ENCODE data around the gene TMEM255B. TPM values are rescaled to one million over a fixed set of nuclear protein-coding genes. Genes with fewer than 3 reads are reported as not detected.

TMEM255B gene
- polyA plus RNA-seq, 5 donors: 8.5 to 17.4 (median 13.3) TPM

- DNase-seq: no peak
These were observed 6.5 kb downstream of the TMEM255B start for GRCh38 chr13:113765564-113765910.

GRCh38 chr13:113766035-113766800, 7.2 kb downstream of the TMEM255B start:
- DNase-seq: no peak

GRCh38 chr13:113767366-113767765, 8.3 kb downstream of the TMEM255B start:
- DNase-seq: no peak

DNA sequence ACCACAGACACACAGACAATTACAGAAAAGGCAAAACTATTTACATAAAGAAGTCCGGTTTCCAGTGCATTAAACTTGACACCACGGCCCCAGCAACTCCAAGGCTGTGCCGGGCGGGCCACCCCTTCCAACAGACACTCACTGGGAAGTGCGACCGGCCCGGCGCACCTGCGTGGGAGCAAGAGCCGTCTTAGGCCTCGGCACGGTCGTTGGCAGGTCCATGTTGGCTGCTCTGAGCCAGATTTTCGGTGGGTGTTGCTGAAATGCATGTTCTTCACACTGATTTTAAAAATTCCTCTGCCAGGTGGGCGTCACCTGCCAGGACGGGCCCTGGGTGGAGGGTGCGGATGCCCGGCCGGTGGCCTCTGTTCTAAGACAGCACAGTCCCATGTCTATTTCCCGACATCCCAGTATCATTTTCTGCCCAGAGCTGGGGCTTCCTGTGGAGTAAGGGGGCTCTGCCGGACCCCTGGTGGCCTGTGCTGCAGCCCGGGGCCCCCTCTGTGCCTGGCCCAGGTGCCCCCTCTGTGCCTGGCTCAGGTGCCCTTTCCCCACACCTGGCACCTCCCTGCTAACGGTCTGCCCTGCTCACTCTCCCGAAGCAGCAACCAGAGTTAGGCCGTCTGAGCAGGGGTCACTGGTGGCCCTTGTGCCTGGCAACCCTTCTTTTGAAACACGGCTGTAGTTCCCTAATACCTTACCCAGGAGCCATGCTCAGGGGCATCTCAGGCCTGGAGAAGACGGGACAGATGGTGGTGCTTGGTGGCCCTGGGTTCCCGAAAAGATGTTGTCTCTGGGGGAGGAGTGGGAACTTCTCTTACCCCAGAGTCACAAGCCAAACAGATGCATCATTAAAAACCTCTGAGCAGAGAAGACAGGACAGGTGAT, 9.2 kb downstream of the TMEM255B start:
- DNase-seq: no peak

GRCh38 chr13:113769106-113769505, 10.1 kb downstream of the TMEM255B start:
- no peak for DNase-seq

DNA sequence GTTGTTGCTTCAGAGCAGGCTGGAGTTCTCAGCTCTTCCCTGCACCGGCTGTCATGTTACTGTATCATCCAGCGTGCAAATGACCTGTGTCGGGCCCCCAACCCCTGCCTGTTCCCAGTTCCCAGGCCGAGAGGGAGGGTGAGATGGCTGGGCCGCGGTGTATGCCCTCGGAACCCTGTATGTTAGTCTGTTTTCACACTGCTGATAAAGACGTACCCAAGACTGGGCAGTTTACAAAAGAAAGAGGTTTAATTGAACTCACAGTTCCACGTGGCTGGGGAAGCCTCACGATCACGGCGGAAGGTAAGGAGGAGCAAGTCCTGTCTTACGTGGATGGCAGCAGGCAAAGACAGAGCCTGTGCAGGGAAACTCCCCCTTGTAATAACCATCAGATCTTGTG, 10.9 kb downstream of the TMEM255B start:
- DNase-seq: no peak

- no peak for DNase-seq
These were observed 11.4 kb downstream of the TMEM255B start for GRCh38 chr13:113770441-113770840.

DNA sequence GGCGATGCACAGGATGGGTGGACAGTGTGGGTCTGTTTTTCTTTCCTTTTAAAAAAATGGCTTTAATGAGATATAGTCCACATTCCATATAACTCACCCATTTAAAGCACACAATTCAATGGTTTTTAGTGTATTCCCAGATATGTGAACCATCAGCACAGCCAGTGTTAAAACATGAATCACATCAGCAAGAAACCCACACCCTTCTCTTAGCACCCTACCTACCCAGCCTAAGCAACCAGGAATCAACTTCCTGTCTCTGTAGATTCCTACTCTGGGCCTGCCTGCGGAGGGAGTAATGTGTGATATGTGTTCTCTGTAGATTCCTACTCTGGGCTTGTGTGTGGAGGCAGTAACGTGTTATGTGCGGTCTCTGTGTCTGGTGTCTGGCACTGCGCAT, 11.9 kb downstream of the TMEM255B start:
- DNase-seq: no peak

DNA sequence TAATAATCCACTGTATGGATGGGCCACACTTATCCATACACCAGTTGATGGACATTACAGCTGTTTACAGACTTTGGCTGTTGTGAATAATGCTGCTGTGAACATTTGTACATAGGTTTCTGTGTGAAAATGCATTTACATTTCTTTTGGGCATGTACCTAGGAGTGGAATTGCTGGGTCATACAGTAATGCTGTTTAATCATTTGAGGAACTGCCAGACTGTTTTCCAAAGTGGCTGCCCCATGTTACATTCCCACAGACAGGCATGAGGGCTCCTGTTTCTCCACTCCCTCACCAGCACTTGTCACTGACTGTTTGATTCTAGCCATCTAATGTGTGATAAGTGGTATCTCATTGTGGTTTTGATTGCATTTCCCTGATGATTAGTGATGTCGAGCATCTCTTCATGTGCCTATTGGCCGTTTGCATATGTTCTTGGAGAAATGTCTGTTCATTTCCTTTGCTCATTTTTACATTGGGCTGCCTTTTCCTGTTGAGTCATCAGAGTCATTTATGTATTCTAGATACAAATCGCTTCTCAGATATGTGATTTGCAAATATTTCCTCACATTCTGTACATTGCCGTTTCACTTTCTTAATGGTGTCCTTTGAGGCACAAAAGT, 12.8 kb downstream of the TMEM255B start:
- no peak for DNase-seq

GRCh38 chr13:113774177-113775107, 15.4 kb downstream of the TMEM255B start:
- no peak for DNase-seq

DNA sequence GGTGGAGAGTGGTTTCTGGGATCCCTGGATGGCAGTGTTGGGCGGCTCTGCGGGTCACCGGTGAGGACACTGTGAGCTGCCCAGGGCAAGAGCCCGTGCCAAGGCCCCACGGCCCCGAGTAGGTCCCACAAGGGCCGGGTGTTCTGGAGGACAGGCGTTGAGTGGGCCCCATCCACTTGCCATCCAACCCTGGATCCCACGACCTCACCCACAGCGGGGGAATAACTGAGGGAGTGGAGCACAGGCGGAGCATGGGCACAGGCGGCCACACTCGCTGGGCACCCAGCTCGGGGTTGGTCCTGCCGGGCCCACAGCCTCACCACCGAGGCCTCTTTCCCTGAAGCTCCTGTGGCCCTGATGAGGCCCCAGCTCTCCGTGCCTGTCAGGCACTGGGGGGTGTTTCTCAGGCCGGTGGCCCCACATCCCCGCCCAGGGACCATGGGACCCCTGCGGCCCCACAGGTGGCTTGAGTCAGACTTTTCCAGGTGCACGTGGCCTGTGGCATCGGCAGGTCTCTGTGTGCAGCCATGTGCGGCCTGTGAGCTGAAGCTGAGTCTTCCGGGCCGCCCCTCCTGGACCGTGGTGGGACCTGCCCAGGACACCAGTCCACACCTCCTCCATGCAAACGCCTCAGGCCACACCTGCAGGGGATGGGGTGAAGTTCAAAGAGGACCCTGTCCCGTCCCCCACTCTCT, 16.6 kb downstream of the TMEM255B start:
- no peak for DNase-seq

GRCh38 chr13:113776231-113777125, 17.5 kb downstream of the TMEM255B start:
- no peak for DNase-seq

DNA sequence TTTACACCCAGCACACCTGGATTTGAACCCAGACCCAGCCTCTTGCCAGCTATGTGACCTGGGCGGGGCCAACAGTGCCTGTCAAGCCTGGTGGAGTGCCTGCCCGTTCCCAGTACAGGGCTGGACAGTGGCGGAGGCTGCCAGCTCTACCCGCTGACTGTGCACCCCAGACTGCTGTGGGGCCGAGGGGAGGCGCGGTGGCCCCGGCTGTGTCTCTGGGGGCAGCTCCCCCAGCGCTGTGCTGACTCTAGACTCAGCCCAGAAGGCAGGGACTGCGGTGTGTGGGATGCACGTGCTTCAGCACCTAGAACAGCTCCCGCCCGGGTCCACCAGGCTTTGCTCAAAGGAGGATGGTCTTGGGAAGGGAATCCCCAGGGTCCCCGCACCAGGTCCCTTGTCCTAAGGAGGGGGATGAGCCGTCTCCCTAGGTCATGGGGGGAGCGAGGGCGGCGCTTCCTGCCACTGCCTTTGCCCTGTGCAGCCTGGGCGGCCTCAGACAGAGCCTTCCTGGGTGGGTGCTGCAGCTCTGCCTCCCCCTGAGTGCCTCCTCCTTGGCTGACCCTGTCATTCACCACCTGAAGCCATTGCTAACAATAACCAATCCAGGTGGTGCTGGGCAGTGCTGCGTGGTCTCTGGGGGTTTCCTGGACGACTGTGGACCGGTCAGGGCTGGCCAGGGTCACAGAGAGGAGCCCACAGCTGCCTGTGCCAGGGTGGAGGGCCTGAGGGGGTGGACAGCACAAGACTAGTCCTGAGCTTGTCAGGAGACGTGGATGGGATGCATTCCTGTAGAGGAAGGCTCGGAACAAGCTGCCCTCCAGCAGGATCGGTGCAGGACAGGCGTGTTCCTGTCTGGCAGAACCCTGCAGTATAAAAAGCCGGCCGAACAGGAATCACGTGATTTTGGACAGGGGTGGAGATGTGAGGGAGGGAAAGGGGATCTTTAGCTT, 18.6 kb downstream of the TMEM255B start:
- no peak for DNase-seq

DNA sequence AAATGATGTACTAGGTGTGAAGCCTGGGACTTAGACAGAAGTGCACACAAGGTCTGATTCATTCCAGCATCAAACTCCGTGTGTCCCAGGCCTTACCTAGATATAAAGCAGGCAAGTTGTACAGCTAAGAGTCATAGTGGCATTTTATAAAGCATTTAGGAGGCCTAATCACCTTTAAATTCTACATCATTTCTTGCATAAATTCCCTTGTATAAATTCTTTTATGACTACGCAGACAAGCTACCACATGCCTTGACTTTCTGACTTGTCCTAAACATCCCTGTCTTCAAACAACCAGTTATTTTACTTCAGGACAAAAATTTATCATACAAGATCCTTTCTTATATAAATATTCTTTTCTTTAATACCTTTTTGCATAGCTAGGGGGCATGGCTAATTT, 22.5 kb downstream of the TMEM255B start:
- DNase-seq: no peak

- no peak for DNase-seq
These were observed 23.4 kb downstream of the TMEM255B start for GRCh38 chr13:113782472-113782871.

- DNase-seq: no peak
These were observed 24.3 kb downstream of the TMEM255B start for GRCh38 chr13:113783200-113783881.

DNA sequence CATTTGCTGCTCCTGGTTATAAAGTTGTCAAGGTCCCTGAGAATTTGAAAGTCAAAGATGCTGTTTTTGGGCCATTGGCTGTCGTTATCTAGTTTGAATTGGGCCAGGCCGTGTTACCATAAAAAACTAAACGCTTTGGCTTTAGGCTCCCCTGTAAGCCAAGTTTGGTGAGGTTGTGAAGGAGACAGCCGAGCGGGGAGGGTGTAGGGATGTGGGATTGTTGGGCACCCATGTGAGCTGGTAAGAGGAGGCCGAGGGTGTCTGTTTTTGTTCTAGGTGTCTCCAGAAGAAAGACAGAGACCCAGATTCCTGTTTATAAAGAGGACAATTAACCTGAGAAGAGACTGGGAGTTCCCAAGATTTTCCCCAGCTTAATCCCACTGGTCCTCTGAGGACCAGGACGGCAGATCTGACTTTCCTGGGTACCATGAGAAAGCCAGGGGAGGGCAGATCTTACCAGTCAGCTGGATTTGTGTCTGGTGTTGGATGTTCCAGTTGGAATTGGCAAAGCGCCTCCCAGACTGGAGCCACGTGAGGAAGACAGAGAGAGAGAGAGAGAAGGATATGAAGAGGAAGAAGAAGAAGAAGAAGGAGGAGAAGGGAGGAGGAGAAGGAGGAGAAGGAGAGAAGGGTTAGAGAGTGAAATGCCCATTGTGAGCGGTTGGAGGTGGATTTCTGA, 25.1 kb downstream of the TMEM255B start:
- DNase-seq: no peak
